Heart left ventricle (tissue), 13 donors: Measurements from ENCODE around the gene RPS4Y2.

Experiments
- CTCF ChIP-seq, 12 donors: fragments of 200-600 bp; sonication (generic) in 4 of 12; IDR thresholded peaks; one replicate each; pipeline versions ENCODE4 v1.5.0 to v1.8.0; 2018 to 2022; ENCODE audit warnings: antibody characterized with exemption in 12 of 12, mild to moderate bottlenecking in 5 of 12
- POLR2A ChIP-seq, 2 donors: fragments of 450-650 bp; IDR thresholded peaks; one replicate each; pipeline ENCODE4 v1.6.1; 2017; ENCODE audit warnings: antibody characterized with exemption in 2 of 2, mild to moderate bottlenecking in 2 of 2, moderate library complexity in 2 of 2
- donor health status: ischemic (EF 13 %, LVEDD 7.1; RV severe dilation, severe dysfunction).
- donor health status: DM: no; HTN: yes; CAD: no.
- donor health status: DM: no; HTN: no; CAD: no.
- donor health status: ischemic (EF 25% LVEDD 6.9; RV normal size, moderate dysfunction).
- donor health status: ischemic (EF 25% LVEDD 5.7; RV mildly dilated, moderate dysfunction).
- donor health status: ischemic (EF 35%, LVEDD 5.7; RV mildly dilated, moderate dysfunction).
- donor health status: nonischemic (EF 11% LVEDD 7.7; RV severe dilation, severe dysfunction).
- donor health status: DM: yes; HTN: yes; CAD: no.
- donor health status: PGD.
- donor health status: ischemic (EF 29% LVEDD 5.4; RV normal size, mild dysfunction).
- donor health status: nonischemic (EF 23%, LVEDD 6.1; RV moderate dilation, normal function).

- TF ChIP-seq CTCF (IDR thresholded peaks at IDR 0.05), result no peak
- TF ChIP-seq POLR2A (IDR thresholded peaks at IDR 0.05), result no peak
Observed at GRCh38 chrY:20817067-20817466, 61.2 kb downstream of the RPS4Y2 start.
